ENCODE measurements around the gene NOTUM.

NOTUM gene

GRCh38 chr17:81940538-81941483, 20.2 kb downstream of the NOTUM start:
- H3K4me1 Mint-ChIP-seq = peaks cover 22% of the 10 kb centered on the region
- no peaks in the 10 kb centered on the region for H3K9me3 Mint-ChIP-seq
- DNase-seq (no peak), ATAC-seq (no peak)
- H3K27me3 Mint-ChIP-seq = peaks cover 18% of the 10 kb centered on the region
- H3K27ac Mint-ChIP-seq = no peak overlapping the region
- no peak overlapping the region for H3K4me3 Mint-ChIP-seq

GRCh38 chr17:81939881-81940385, 21.1 kb downstream of the NOTUM start:
- Mint-ChIP-seq H3K4me3 (no peak overlapping the region), H3K27ac (no peak overlapping the region), H3K9me3 (no peaks in the 10 kb centered on the region), H3K27me3 (peaks cover 18% of the 10 kb centered on the region), H3K4me1 (peaks cover 30% of the 10 kb centered on the region)
- DNase-seq (no peak), ATAC-seq (no peak)

- DNase-seq = no peak
- H3K4me3 Mint-ChIP-seq = no peak overlapping the region
- H3K27ac Mint-ChIP-seq = peak overlapping the region in 1 of 2 donors; percentile 34
- no peaks in the 10 kb centered on the region for H3K9me3 Mint-ChIP-seq
- peaks cover 13% of the 10 kb centered on the region for H3K27me3 Mint-ChIP-seq
- ATAC-seq = no peak
- H3K4me1 Mint-ChIP-seq = peaks cover 38% of the 10 kb centered on the region
Measured at GRCh38 chr17:81939218-81939617, 21.8 kb downstream of the NOTUM start.

- peak overlapping the region; percentile 90 to 94 for H3K4me3 Mint-ChIP-seq
- H3K9me3 Mint-ChIP-seq = no peaks in the 10 kb centered on the region
- H3K4me1 Mint-ChIP-seq = peaks cover 73% of the 10 kb centered on the region
- DNase-seq (no peak), ATAC-seq (no peak)
- H3K27ac Mint-ChIP-seq = peak overlapping the region; percentile 97 to 98
- peaks cover 5% of the 10 kb centered on the region for H3K27me3 Mint-ChIP-seq
Measured at GRCh38 chr17:81935709-81936084, 25.3 kb downstream of the NOTUM start.

- peak overlapping the region; percentile 90 to 94 for H3K4me3 Mint-ChIP-seq
Measured at GRCh38 chr17:81934850-81935708, 25.9 kb downstream of the NOTUM start.

GRCh38 chr17:81934098-81934757, 26.8 kb downstream of the NOTUM start:
- ATAC-seq = no peak
- Mint-ChIP-seq H3K9me3 (no peaks in the 10 kb centered on the region), H3K4me3 (peak overlapping the region in 1 of 2 donors; percentile 45), H3K27ac (no peak overlapping the region), H3K27me3 (peaks cover 10% of the 10 kb centered on the region), H3K4me1 (peaks cover 85% of the 10 kb centered on the region)
- DNase-seq = no peak

More at GRCh38 chr17:81934850-81935708, 25.9 kb downstream of the NOTUM start:
- peaks cover 1% of the 10 kb centered on the region for H3K27me3 Mint-ChIP-seq
- no peaks in the 10 kb centered on the region for H3K9me3 Mint-ChIP-seq
- no peak for ATAC-seq
- no peak for DNase-seq
- H3K4me1 Mint-ChIP-seq = peaks cover 79% of the 10 kb centered on the region
- peak overlapping the region; percentile 97 to 98 for H3K27ac Mint-ChIP-seq

GRCh38 chr17:81933178-81933699, 27.7 kb downstream of the NOTUM start:
- DNase-seq (no peak), ATAC-seq (no peak)
- Mint-ChIP-seq H3K9me3 (no peaks in the 10 kb centered on the region), H3K4me1 (peaks cover 91% of the 10 kb centered on the region), H3K27ac (no peak overlapping the region), H3K4me3 (no peak overlapping the region), H3K27me3 (peaks cover 16% of the 10 kb centered on the region)

- H3K4me1 Mint-ChIP-seq = peaks cover 83% of the 10 kb centered on the region
- no peak overlapping the region for H3K27ac Mint-ChIP-seq
- no peak for DNase-seq
- no peaks in the 10 kb centered on the region for H3K9me3 Mint-ChIP-seq
- H3K27me3 Mint-ChIP-seq = peaks cover 16% of the 10 kb centered on the region
- H3K4me3 Mint-ChIP-seq = no peak overlapping the region
- ATAC-seq = no peak
Measured at GRCh38 chr17:81932333-81932983, 28.5 kb downstream of the NOTUM start.

- H3K4me1 Mint-ChIP-seq = peaks cover 81% of the 10 kb centered on the region
- peak overlapping the region in 1 of 2 donors; percentile 59 for H3K27ac Mint-ChIP-seq
- ATAC-seq (no peak), DNase-seq (no peak)
- peaks cover 16% of the 10 kb centered on the region for H3K27me3 Mint-ChIP-seq
- no peaks in the 10 kb centered on the region for H3K9me3 Mint-ChIP-seq
- H3K4me3 Mint-ChIP-seq = no peak overlapping the region
Measured at GRCh38 chr17:81931557-81932332, 29.2 kb downstream of the NOTUM start.

- ATAC-seq (no peak), DNase-seq (no peak)
- Mint-ChIP-seq H3K4me3 (peak overlapping the region; percentile 1 to 22), H3K27me3 (peaks cover 16% of the 10 kb centered on the region), H3K4me1 (peaks cover 81% of the 10 kb centered on the region), H3K27ac (peak overlapping the region in 1 of 2 donors; percentile 15), H3K9me3 (no peaks in the 10 kb centered on the region)
Measured at GRCh38 chr17:81931189-81931556, 29.8 kb downstream of the NOTUM start.

GRCh38 chr17:81930142-81931125, 30.6 kb downstream of the NOTUM start:
- peak overlapping the region; percentile 1 to 31 for H3K4me3 Mint-ChIP-seq
- H3K9me3 Mint-ChIP-seq = no peaks in the 10 kb centered on the region
- no peak overlapping the region for H3K27ac Mint-ChIP-seq
- DNase-seq (no peak), ATAC-seq (no peak)
- peaks cover 81% of the 10 kb centered on the region for H3K4me1 Mint-ChIP-seq
- H3K27me3 Mint-ChIP-seq = peaks cover 16% of the 10 kb centered on the region

GRCh38 chr17:81929253-81930141, 31.5 kb downstream of the NOTUM start:
- no peaks in the 10 kb centered on the region for H3K9me3 Mint-ChIP-seq
- ATAC-seq = no peak
- no peak overlapping the region for H3K27ac Mint-ChIP-seq
- H3K4me3 Mint-ChIP-seq = peak overlapping the region; percentile 67 to 76
- H3K4me1 Mint-ChIP-seq = peaks cover 79% of the 10 kb centered on the region
- no peak for DNase-seq
- H3K27me3 Mint-ChIP-seq = peaks cover 16% of the 10 kb centered on the region

All from stimulated activated naive CD8-positive, alpha-beta T cell treated with anti-CD3 and anti-CD28 coated beads, Interleukin-15, amount 100 ng/mL, for 72 hours (primary cell).